8988T (cell line): Measurements from ENCODE around the gene WIZ.

Experiments used
- DNase-seq: peaks from one replicate; pipeline ENCODE4 v3.0.0; 2011

WIZ gene

DNA sequence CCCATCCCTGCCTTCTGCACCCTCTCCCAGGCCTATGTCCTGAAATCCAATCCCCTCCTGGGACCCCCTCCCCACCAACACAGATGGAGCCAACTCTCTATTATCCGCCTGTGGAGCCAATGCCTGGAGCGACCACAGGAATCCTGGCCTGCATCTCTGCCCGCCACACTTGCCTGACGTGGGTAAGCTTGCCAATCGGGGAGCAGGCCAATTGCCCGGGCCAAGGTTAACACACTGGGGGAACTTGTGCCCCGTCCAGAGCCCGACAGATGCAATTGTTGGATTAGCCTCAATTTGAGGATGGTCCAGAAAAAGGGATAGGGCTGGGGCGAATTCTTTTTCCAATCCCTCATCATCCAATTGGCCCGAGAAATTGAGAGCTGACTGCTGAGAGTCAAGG lies 5.9 kb downstream of the WIZ start:
- no peak for DNase-seq

GRCh38 chr19:15443325-15443724 lies 6.4 kb downstream of the WIZ start:
- no peak for DNase-seq

GRCh38 chr19:15442142-15442920 lies 7.4 kb downstream of the WIZ start:
- no peak for DNase-seq

DNA sequence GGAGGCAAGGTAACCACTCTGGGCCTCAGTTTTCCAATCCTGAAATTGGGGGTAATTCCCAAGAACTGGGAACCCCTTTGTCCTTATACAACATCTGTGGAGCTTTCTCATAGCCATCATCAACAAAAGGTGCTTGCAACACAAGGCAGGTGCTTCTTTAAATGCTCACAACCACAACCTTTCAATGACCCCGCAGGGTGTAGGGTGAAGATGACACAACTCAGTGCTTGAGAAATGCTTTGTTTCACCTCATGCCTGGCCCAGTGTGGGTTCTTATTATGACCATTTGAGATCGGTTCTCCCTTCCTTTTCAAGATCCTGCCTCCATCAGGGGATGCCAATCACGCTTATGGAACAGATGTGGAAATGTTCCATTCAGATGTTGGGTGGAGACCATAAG lies 8.4 kb downstream of the WIZ start:
- DNase-seq = no peak

DNA sequence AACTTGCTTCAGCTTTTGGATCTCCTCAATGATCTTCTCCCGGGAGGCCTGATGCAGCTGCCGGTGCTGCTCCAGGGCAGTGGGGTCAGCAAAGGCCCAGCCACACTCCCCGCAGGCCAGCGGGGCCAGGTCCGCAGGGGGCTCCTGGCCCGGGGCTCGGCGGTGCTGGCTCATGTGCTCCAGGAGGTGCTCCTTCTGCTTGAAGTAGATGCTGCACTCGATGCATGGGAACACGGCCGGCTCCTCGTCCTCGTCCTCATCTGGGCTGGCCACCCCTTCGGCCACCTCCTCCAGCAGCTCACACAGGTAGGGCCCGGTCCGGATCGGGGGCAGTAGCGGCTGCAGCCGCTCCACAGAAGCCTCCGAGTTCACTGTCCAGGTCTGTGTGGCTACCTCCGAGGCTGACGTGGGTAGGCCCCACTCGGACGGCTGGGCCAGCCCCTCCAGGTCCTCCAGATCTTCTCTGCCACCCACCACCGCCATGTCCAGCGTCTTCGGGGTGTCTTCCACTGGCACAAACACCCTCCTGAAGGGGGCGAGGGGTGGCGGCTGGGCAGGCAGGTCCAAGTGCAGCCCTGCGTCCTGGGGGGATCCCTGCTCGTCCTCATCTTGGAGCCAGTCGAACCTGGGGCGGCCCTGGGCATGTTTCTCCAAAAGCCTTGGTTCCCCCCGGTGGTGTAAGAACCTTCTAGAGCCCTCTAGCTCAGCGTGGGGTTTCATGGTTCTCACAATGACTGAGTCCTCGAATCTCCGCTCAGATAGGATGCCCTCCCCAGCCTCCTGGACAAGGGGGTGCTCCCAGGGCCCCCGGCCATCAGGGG lies 9.7 kb downstream of the WIZ start:
- DNase-seq = no peak

DNA sequence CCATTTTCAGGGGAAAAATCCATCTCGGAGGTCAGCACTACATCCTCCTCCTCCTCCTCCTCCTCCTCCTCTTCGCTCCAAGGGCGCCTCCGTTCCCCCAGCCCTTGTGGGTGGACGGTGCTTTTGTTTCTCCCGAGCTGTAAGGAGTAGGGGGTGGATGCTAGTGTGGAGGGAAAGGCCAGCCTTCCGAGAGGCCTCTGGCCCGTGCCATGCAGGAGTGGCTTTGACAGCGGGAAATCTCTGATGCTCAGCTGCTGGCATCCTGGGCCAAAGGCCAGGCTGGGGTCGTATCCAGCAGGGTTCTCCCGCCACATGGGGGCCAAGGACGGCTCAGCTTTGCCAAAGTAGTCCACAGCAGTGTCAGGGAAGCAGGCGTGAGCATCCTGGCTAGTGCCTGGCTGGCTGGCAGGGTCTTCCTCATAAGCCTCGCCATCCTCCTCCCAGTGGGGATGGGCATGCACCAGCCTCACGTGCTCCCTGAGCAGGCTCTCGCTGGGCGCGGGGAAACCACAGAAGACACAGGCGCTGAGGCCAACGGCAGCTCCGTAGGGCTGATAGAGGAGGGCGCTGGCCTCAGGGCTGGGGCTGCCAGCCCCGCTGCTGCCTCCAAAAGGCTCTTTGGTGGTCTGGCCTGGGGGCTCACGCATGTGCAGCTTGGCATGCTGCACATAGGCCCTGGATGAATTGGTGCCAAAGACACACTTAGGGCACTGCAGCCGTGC lies 10.5 kb downstream of the WIZ start:
- no peak for DNase-seq

DNA sequence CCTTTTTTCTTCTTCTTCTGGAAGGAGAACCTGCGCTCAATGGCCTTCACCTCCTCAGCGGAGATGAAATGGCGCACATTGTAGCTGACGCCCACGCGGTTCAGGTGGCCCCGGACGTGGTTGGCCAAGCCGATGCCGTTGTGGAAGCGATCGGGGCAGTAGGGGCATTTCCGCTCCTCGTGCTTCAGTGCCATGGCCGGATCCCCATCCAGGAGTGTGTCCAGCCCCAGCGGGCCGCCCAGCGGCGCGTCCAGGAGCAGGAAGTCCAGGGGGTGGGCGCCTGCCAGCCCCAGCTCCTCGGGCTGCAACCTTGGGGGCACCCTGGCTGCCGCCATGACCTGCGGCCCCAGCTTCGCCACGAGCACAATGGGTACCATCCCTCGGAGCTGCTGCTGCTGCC lies 11.2 kb downstream of the WIZ start:
- DNase-seq = no peak

DNA sequence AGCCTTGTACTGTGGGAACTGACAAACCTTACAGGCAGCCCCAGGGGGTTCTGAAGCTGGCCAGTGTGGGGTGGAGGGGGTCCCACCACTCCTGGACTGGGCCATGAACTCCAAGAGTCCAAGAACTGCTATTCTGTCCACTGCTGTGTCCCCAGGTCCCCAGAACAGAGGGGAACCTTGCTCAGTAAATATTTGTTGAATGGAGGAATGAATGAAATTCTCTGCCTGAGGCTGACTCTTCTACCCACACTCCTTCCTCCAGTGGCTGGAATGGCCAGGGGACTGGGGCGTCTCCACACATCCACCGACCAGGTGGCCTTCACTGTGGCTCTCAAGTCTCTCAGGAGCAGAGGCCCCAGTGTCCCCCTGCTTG lies 11.6 kb downstream of the WIZ start:
- no peak for DNase-seq

DNA sequence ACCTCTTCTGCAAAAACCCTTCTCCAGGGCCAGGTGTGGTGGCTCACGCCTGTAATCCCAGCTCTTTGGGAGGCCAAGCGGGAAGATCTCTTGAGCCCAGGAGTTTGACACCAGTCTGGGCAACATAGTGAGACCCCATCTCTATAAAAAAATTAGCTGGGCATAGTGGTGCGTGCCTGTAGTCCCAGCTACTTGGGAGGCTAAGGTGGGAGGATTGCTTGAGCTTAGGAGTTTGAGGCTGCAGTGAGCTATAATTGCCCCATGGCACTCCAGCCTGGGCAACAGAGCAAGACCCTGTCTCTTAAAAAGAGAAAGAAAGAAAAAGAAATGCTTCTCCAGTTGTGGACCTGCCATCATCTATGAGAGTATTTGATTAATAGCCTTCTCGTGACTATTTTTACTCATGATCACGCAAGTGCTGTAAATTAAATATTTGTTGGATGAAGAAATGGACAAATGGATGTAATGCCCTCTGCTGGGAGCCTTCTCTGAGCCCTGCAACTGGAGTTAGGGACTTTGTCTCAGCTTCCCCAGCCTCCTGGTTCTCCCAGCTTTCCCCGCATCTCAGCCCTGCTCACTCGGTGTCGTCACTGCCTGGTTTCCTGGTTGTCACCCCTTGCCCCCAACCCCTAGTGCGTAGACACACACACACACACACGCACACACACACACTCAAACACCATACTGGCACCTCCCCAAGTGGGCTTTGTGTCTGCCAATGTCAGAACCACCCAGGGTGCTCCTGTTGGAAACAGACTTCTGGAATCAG lies 12.2 kb downstream of the WIZ start:
- DNase-seq = no peak

- no peak for DNase-seq
Measured at GRCh38 chr19:15436826-15437110, 13.0 kb downstream of the WIZ start.

GRCh38 chr19:15436012-15436825 lies 13.5 kb downstream of the WIZ start:
- no peak for DNase-seq

DNA sequence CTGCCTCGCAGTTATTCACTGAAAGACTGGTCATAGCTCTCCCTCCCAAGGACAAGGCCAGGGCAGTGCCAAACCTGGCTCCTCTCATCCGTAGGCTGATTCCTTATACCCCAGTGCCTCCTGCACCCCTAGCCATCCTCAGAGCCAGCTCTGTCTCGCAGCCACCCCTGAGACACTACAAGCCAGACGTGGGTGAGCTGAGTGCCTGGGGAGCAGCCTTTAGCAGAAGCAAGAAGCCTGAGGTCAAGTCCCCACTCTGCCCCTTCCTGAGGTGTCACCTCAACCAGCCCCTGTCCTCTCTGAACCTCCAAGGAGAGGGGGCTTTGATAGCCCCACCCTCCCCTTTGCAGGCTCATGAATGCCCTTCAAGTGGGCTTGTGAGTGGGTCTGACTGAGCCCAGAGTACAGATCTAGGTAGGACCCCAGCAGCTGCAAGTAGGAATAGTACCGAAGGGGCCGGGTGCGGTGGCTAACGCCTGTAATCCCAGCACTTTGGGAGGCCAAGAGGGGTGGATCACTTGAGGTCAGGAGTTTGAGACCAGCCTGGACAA lies 16.2 kb downstream of the WIZ start:
- no peak for DNase-seq

DNA sequence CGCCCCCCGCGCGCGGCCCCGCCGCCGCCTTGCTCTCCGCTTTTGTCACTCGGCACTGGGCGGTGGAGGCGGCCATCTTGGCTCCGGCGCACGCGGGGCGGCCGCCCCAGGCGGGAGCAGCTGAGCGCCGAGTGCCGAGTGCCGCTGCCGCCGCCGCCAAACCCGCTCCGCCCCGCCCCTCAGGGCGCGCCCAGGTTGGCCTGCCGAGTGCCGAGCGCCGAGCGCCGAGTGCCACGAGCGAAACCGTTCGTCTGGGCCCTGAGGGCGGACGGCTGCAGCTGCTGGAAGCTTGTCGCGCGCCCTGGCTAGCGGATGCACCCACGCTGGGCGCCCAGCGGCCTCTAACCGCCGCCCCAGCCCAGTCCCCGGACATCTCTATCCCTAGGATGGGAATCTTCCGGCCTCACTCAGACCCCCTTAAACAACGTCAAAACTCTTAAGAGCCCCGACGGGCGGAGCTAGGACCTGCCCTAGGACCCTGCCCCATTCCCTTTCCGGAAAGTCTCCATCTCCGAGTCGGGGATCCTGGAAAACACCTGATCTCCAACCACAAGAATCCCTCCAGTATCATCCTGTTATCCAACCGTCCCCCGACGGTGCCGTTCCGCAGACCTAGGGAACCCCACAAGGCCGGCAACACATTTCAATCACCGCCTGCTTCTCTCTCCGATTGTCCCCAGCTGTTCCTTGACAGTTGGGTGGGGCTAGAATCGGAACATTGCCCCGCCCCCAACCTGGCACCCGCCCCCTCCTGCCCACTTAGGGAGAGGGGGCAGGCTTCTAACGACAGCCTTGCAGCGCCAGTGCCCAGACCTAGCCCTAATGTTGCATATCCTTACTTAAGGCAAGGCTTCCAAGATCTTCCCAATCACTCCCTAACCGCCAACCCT lies 16.9 kb downstream of the WIZ start:
- peak; percentile 98 for DNase-seq

DNA sequence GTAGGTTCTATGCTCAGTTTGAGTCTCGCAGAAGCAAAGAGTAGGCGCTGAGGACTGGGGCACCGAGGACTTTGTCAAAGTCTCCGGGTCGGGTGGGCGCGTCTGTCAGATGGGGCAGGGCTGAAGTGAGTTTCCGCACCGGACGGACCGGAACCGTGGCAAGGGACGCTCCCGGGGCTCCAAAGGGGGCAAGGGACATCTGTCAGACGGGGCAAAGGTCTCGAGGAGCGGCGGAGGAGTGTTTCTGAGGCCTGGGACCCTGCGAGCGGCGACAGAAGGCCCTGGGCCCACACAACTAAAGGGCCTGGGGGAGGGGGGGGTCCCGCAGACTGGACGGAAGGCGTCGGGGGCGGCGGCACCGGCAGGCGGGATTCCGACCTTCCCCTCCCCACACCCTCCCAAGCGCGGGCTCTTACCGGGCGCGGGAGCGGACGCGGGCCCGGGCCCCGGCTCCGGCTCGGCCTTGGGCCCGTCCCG lies 17.7 kb downstream of the WIZ start:
- DNase-seq = peak; percentile 74

DNA sequence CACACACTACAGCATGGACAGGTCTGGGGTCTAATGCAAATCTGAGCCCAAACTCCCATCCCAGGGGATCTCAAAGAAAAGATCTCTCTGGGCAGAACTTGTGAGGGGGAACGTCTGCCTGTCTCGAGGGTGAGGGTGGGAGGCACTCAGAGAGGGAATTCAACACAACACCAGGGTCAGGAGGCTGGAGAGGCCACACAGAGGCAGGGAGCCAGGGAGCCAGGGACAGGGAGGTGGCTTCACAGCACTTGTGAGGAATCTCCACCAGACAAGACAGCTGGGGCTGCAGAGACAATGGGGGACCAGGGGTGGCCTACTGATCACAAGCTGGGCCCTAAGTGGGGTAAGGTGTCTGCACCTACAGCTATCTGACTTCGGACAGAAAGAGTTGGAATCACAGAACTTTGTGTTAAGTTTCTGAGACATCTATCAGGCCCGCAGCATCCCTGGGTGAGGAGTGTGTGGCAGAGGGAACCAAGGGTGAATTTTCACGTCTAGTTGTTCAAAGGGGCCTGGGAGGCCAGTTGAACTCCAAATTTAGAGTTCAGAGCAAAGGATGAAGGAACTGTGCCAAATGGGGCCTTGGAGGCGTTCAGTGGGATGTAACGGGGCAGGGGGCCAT lies 18.2 kb downstream of the WIZ start:
- DNase-seq = no peak

- DNase-seq = no peak
Measured at GRCh38 chr19:15430526-15431120, 19.1 kb downstream of the WIZ start.

GRCh38 chr19:15429825-15430467 lies 19.8 kb downstream of the WIZ start:
- peak; percentile 8 for DNase-seq

GRCh38 chr19:15428956-15429824 lies 20.6 kb downstream of the WIZ start:
- peak; percentile 17 for DNase-seq
